ACHN (cell line): ENCODE results near the gene TMEM260.
A peak's percentile ranks its signal among the peaks of the same experiment; 100 is the strongest.

Experiments used
- DNase-seq: peaks from one replicate; pipeline ENCODE4 v3.0.0-alpha.2; 2015
- in situ Hi-C: cut with HindIII; loops from 2 replicates; pipeline ENCODE4 v1.10.0; 2017; ENCODE audit warnings: low sequenced_read_pairs, low pct_ligation_motif_present, low pct_unique_long_range_greater_than_20kb

The TMEM260 gene

DNA sequence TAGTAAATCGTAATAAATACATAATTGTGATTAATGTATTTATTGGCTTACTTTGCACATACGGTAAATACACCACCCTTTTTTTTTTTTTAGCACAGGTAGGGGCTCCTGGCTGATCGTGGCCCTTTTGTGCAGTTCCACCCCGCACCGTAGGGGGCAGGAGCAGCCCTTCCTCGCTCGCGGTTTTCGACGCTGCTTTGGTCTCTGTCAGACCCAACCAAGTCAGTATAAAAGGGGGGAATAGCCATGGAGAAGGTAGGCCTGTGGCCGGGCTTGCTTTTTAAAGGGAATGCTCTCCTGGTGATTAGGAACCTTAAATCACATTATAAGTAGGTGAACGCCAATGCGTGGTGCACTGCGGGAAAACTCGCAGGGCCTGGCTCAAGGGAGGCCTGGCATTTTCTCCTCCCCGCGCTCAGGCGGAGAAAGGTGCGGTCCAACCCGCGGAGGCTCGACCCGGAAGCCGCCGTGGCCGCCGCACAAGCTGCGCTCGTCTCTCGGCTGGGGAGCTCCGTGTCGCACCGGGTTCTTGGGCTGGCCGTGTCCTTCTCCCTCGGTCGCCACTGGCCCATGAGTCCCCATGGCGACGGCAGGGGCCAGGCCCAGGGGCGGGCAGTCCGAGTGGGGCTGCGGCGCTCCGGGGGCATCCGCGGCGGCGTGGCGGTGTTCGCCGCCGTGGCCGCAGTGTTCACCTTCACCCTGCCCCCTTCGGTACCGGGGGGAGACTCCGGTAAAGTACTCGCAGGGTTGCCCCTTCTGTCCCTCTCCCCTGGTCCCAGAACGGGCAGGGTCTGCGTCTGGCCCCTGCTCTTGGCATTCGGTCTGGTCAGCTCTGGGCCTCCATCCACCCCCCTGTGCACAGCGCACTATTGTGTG, at the start of gene TMEM260:
Gene TMEM260, plus strand, starts transcription at position 454 of the 876 bp plus-strand sequence. Its CDS starts 117 bp downstream, at position 571.
- in situ Hi-C loops: no loop called here
- peak; percentile 84 for DNase-seq

DNA sequence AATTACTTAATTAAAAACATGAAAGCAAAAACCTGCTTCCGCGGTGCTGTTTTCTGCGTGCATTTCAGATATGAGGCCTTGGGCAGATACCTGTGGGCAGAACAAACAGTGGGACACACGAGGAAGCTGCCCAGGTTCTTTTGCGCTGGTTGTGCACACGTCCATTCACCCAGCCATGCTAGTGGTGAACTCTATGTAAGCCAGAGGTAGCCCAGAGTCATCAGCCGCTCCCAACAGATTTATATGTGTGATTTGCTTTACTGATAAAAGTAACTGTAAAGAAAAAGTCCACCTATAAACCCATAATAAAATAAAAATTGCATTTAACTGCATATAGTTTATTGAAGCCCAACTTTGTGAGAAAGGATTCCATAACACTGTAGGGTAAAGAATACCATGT, 47.1 kb upstream of the TMEM260 start:
- in situ Hi-C loops: no loop called here
- DNase-seq: no peak

DNA sequence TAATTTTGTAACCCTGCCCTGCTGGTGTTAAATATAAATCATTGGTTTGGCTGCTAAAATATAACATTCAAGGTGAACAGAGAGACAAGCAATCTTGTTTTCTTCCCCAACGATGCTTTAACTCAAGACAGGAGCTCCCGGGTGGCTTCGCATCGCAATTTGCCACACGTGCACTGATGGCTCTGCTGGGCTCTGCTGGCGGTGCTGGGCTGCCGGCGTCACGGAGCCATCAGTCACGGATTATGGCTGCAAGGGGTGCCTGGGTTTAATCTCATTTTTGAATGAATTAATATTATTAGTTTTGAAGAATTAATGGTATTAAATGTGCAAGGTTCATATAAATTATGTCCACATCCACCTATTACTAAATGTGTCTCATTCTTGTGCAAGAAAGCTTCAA, 44.9 kb upstream of the TMEM260 start:
- in situ Hi-C loops: no loop called here
- no peak for DNase-seq

DNA sequence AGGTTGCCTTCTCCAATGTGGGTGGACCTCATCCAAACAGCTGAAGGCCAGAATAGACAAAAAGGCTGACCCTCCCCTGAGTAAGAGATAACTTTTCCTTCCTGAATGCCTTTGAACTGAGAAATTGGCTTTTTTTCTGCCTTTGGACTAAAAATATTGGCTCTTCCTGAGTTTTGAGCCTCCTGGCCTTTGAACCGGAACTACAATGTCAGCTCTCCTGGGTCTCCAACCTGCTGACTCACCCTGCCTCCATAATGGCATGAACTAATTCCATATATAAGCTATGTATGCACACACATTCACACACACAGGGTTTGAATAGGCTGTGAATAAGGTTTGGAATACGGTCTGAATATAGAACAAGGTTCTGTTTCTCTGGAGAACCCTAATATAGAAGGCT, 39.7 kb upstream of the TMEM260 start:
- DNase-seq: no peak
- in situ Hi-C loops: no loop called here

DNA sequence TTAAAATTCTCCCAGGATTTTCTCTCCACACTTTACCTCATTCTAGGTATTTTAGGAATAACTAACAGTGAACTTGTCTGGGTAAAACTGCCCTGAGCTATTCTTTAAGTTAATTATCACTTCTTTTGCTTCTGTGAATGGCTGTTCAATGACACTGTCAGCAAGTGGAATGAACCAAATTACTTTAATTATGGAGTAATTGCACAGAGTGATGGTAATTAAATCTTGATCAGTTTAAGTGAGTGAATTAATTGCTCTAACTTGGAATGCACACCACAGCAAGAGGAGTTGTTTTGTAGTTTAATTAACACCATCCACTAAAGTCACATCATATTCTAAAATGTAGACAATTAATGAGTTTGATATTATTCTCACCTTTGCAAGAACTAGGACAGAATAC, 36.2 kb upstream of the TMEM260 start:
- no peak for DNase-seq

DNA sequence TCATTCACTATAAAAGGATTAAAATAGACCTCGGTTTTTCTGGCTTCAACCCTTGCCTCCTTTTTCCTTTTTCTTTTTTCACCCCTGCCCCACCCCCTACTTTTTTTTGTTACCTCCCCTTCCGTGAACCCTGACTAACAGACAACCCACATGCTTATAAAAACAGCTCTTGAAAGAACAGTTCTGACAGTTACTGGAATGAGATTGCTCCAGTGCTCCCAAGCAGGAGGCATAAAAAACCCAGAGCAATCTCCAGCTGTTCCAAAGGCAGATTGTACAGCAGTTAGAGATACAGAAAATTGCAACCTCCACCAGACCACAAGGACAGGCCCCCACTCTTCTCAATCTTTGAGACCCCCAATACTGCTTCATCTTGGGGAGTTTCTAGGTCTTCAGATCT, 29.9 kb upstream of the TMEM260 start:
- in situ Hi-C loops: no loop called here
- no peak for DNase-seq

More for the DNA sequence above, 36.2 kb upstream of the TMEM260 start:
- in situ Hi-C loops: no loop called here

DNA sequence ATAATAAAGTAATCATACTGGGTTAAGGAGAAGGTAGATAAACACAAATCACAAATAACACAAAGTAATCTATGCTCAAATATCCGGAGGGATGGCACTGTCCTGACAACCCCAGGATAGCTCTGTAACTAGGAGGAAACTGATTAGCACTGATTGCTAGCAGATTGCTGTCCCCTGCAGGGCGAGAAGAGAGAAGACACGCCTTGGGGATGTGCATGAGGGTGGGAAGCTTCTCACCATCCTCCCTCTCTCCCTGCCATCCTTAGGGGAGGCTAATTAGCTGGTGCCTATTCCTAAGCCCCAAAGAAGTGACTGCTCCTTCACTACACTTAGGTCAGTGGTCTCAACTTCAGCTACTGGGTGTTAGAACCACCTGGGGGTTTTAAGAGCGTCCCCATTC, 27.0 kb upstream of the TMEM260 start:
- DNase-seq: no peak
- in situ Hi-C loops: no loop called here

DNA sequence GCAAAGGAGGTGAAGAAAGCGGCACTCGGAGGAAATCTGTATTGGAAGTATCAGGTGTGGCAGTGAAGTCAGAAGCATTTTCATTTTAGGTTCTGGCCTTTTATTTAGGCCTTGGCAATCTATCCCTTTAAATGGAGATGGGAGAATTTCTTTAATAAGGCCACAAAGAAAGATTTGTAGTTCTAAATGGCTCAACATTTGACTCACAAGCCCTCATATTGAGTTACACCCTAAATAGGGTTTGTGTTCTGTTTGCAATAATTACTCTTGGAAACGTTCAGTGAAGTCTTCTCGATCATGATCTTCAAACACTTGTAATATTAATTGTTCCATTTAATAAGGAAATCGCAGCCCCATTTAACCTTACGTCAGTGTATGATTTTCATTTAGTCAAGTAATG, 25.3 kb upstream of the TMEM260 start:
- in situ Hi-C loops: no loop called here
- no peak for DNase-seq

DNA sequence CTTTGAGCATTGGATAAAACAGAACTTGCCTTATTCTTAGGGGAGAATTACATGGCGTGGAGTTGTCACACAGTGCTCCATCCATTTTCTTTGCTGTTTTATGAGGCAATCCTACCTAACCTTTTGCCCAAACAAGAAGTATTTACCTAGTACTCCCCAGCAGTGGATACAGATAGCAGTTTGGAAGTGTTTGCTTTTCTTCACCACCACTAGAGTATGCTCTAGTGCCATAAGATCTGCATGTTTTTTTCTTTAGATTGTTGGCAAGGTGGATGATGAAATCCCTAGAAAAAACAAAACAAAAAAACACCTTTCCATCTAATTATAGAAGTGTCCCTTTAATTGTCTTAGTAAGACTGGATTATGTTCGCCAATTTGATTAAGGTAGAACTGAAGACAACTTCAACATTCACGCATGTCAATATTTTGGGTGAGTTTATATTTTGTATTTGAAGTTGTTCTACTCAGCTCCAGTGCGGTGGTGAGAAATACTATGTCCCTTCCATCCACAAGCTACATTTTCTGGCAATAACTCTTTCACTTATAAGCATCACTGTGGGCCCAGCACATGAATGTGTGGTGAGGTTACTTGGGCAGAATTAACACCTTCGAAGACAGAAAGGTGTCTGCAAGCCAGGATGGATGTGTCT, 23.6 kb upstream of the TMEM260 start:
- peak; percentile 32 for DNase-seq
- in situ Hi-C loops: no loop called here

DNA sequence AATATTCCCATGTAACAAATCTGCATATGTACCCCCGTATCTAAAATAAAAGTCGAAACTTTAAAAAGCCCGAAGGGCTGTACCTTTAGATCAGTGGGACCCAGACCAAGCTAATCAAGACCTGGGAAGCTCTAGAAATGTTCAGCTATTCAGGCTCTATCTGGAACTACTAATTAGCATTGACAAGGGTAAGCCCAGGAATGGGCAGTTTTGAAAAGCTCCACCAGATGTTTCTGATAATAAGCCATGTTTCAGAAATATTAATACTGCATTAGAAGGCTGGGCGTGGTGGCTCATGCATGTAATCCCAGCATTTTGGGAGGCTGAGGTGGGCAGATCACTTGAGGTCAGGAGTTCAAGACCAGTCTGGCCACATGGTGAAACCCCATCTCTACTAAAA, 20.4 kb upstream of the TMEM260 start:
- in situ Hi-C loops: no loop called here
- no peak for DNase-seq

DNA sequence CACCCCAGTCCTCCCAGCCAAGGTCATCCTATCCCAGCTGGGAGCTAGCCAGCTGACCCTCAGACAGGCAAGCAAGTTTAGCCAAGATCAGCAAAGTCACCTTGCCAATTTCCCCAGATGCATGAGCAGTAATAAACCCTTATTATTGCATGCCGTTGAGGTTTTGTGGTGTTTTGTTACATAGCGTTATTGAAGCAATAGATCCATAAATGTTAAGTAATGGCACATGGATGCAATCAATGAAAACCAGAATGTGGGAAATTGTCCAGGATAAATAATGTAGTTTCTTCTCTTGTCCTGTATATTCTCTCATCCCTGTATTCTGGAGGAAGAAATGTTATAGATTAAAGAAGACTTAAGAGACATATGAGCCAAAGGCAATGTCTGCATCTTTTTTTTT, 18.0 kb upstream of the TMEM260 start:
- in situ Hi-C loops: no loop called here
- DNase-seq: no peak

DNA sequence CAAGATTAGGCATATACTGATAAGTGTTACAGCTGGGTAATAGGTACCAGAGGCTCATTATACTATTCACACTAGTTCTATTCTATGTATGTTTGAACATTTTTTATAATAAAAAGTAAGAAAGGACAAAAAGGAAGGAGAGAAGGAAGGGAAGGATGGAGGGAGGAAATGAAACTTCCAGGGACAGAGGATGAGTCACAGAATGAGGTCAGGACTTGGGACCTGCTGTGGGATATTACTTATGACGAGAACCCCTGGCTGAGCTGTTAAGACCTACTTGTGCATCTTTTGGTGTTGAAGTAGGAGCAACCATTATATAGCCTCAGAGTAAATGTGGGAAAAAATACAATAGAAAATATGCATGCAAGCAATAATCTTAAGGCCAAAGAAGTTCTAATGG, 16.7 kb upstream of the TMEM260 start:
- in situ Hi-C loops: no loop called here
- DNase-seq: no peak

DNA sequence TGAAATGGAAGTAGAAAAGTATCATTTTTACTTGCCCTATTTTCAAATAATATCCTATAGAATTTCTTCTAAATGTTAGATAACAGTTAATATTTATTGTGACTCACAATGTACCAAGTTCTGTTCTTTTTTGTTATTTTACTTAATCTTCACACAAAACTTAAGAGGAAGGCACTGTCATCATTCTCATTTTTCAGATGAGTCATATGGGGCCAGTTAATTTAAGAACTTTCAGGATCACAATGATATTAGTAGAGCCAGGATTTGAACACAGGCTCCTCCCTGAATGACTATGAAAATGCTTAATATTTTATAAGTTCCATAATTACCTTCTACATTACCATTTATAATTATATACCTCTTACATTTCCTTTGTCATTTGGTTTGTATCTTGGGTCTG, 10.4 kb upstream of the TMEM260 start:
- in situ Hi-C loops: no loop called here
- DNase-seq: no peak

DNA sequence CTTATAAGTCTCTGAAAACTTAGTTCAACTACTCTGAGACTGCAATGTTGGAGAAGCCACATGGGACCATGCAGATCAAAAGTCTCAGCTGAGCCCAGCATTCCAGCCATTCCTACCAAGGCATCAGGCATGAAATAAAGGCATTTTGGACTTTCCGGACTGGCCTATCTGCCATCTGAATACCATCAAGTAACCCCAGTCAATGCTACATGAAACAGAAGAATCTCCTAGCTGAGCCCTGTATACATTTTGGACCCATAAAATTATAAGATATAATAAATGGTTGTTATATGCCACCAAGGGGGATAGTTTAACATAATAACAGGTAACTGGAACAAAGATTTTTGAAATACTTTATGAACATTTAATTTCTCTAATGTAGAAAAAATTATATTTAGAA, 9.3 kb upstream of the TMEM260 start:
- in situ Hi-C loops: no loop called here
- no peak for DNase-seq

DNA sequence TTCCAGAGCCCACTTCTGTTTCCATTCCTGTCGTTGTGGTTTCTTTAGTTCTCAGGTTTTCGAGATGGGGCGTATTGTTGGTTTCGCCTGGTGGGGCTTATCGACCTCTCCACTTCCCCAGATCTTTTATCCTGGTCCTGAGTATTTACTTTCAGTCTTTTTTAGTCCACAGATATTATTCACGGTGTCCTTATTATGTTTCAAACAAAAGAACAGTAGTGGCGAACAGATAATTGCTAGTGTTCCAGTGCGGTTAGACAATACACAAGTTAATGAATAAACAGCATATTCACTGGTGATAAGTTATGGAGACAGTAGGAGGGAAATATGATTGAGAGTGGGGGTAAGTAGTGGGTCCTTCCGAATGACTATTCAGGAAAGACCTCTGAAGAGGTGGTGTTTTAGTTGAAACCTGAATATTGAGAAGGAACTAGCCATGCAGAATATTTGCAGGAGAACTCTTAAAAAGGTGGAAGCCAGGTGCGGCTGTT, 668 bp downstream of the TMEM260 start:
- in situ Hi-C loops: no loop called here
- DNase-seq: peak; percentile 26

DNA sequence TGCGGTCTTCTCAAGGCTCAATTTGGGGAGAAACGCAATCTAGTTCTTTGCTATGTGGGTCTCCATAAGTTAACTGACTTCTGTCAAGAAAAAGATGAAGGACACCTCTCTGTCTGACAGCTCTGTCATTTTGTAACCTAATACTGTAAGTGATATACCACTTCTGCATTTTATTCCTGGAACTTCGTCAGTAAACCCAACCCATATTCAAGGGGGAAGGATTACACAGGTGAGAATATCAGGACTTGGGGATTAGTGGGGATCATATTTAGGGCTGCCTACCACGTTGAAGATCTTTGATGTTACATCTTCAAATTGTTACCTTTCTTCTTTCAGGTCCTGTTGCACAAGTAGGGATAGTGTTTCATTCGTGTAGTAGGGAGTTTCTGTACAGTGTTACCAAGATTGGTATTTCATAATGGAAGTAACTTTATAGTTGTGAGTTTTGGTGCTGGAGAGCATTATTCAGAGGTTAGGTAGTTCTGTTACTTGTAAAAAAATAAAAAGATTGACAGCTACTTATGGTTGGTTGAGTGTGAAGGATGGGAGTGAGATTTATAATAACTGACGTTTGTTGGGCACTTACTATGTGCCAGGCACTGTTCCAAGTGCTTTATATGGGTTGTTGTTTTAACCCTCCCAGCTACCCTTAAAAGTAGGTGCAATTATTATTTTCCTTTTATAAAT, 1.6 kb downstream of the TMEM260 start:
- DNase-seq: no peak
- in situ Hi-C loops: no loop called here

DNA sequence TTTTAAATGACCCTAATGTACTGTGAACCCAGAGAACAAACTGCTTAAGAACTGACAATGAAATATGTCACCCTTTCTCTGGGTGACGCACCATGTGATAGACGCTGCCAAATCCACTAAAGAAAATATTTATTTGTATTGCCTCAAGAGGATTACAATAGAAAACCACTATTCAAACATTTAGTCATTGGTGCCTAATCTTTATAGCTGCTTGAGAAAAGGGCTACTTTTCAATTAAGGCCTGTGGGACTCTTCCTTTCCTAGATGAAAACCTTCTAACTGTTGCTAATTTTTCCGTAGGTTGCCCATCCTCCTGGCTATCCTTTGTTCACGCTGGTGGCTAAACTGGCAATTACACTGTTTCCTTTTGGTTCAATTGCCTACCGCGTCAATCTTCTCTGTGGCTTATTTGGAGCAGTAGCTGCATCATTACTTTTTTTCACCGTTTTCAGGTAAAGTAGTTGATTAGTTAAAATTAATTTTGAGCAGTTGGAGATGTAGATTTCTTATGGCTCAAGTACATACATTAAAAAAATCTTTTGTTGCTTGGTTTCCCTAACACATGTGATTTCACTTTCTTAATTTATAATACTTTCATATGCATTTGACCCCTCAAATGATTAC, 6.0 kb downstream of the TMEM260 start:
- in situ Hi-C loops: no loop called here
- DNase-seq: no peak

DNA sequence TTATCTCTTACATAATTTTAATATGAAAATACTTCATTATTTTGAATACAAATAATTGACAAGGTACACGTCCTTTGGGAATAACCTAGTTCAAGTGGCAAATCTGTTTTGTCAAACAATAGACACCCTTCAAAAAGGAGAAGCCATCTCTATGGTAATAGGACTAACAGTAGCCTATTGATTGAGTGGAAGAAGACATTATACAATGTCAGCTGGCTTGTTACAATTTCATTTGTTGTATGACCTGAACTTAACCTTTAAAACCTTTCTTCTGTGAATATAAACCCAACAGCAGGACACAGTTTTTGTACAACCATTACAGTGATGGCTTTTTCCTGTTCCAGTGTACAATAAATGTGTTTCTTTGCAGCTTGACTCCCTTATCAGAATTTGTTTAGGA, 8.1 kb downstream of the TMEM260 start:
- in situ Hi-C loops: no loop called here
- DNase-seq: no peak

DNA sequence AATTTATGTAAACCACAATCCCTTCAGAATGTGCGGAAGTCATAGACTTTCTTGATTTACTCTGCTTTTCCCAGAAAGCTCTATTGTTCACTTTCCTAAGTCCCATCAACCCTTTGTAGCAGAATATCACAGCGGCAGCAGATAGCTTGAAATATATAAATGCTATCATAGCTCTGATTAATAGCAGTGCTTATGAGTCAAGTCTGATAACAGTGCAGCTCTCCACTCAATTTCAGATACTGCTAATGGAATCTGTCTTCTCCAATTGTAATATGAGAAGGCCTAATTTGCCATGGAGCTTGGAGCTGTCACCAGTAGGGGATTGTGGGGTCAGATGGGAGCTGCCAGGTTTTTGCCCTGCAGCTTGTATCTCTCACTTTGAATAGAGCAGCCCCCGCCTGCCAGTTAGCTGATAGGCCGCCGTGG, 10.9 kb downstream of the TMEM260 start:
- in situ Hi-C loops: no loop called here

More for the DNA sequence above, 10.9 kb downstream of the TMEM260 start:
- no peak for DNase-seq
